IMR-90 (cell line): ENCODE results near the gene PLCH2. TPM values are rescaled to one million over a fixed set of nuclear protein-coding genes. Genes with fewer than 3 reads are reported as not detected.

Experiments used
- ATAC-seq: fragments of 200-7000 bp; cut with Tn5 transposase; 2 replicates; pipeline ENCODE4 v1.9.1; 2020; ENCODE audit warnings: low read depth, mild to moderate bottlenecking, moderate library complexity
- BruUV-seq: library from RNA; stranded (reverse); fragments of 400-500 nt; replicated peaks from 2 replicates; lab custom pipeline; 2021; lab: Mats Ljungman, UMichigan
- CTCF ChIA-PET: fragments of 300-600 bp; formaldehyde crosslinking; extraction: SDS; loops from one replicate; lab custom pipeline; 2021; ENCODE audit warnings: antibody characterized with exemption; lab: Yijun Ruan, JAX
- POLR2A ChIA-PET: fragments of 300-600 bp; sonication (Branson Sonifier 250); formaldehyde crosslinking; loops from one replicate; lab custom pipeline; 2022; ENCODE audit warnings: antibody characterized with exemption; ENCODE audit not compliant: unreplicated experiment; lab: Charles Lee
- DNase-seq: peaks from one replicate; pipeline ENCODE4 v3.0.0; 2013
- H2AFZ ChIP-seq: replicated peaks from 2 replicates; pipeline ENCODE3; 2013; ENCODE audit warnings: low read length, mild to moderate bottlenecking; ENCODE audit not compliant: poor library complexity
- H2AK5ac ChIP-seq: 2 replicates; pipeline ENCODE4 v1.6.1; 2013; ENCODE audit warnings: low read depth, low read length, inconsistent platforms
- H2AK9ac ChIP-seq: replicated peaks from 2 replicates; pipeline ENCODE3; 2013; ENCODE audit warnings: mild to moderate bottlenecking, low read depth, low read length, moderate library complexity; ENCODE audit not compliant: poor library complexity
- H2BK120ac ChIP-seq: 2 replicates; pipeline ENCODE4 v1.6.1; 2013; ENCODE audit warnings: low read depth, low read length, inconsistent platforms
- H2BK15ac ChIP-seq: 3 replicates; pipeline ENCODE4 v1.6.1; 2013; ENCODE audit warnings: low read depth, low read length, inconsistent platforms
- H2BK20ac ChIP-seq: 2 replicates; pipeline ENCODE4 v1.6.1; 2013; ENCODE audit warnings: low read depth, mild to moderate bottlenecking, inconsistent platforms, low read length, moderate library complexity
- H2BK5ac ChIP-seq: 2 replicates; pipeline ENCODE4 v1.6.1; 2013; ENCODE audit warnings: mild to moderate bottlenecking, low read depth, low read length, inconsistent platforms; ENCODE audit not compliant: poor library complexity, severe bottlenecking
- H3K14ac ChIP-seq: replicated peaks from 2 replicates; pipeline ENCODE4 v1.6.1; 2013; ENCODE audit warnings: low read depth, low read length, inconsistent platforms
- H3K18ac ChIP-seq: 2 replicates; pipeline ENCODE4 v1.6.1; 2013; ENCODE audit warnings: low read depth, low read length, control low read depth
- H3K23ac ChIP-seq: 2 replicates; pipeline ENCODE4 v1.6.1; 2013; ENCODE audit warnings: low read depth, low read length, inconsistent platforms
- H3K27ac ChIP-seq: 2 replicates; pipeline ENCODE4 v1.5.1; 2013; ENCODE audit warnings: mild to moderate bottlenecking, control low read depth, low read length; ENCODE audit not compliant: insufficient read depth
- H3K27me3 ChIP-seq: 2 replicates; pipeline ENCODE4 v1.6.1; 2013; ENCODE audit warnings: low read length; ENCODE audit not compliant: control insufficient read depth, insufficient read depth
- H3K36me3 ChIP-seq: 2 replicates; pipeline ENCODE4 v1.6.1; 2013; ENCODE audit warnings: low read length, mixed read lengths; ENCODE audit not compliant: control insufficient read depth, insufficient read depth
- H3K4ac ChIP-seq: 2 replicates; pipeline ENCODE4 v1.6.1; 2013; ENCODE audit warnings: low read depth, low read length, inconsistent platforms
- H3K4me1 ChIP-seq: 2 replicates; pipeline ENCODE4 v1.6.1; 2013; ENCODE audit warnings: low read length, mixed read lengths; ENCODE audit not compliant: control insufficient read depth, insufficient read depth
- H3K4me2 ChIP-seq: 2 replicates; pipeline ENCODE4 v1.6.1; 2013; ENCODE audit warnings: low read depth, mild to moderate bottlenecking, control low read depth, low read length, moderate library complexity
- H3K4me3 ChIP-seq: 2 replicates; pipeline ENCODE4 v1.5.1; 2013; ENCODE audit warnings: low read depth, mild to moderate bottlenecking, control low read depth, low read length, moderate library complexity; ENCODE audit not compliant: insufficient read depth
- H3K56ac ChIP-seq: 2 replicates; pipeline ENCODE4 v1.6.1; 2013; ENCODE audit warnings: low read length, inconsistent platforms; ENCODE audit not compliant: insufficient read depth; ENCODE audit errors: extremely low read depth
- H3K79me1 ChIP-seq, 2 experiments: 2 replicates each; pipeline ENCODE4 v1.6.1; 2013; ENCODE audit warnings: low read length in 2 of 2, inconsistent platforms in 1 of 2, low read depth in 1 of 2
- H3K9ac ChIP-seq: 2 replicates; pipeline ENCODE4 v1.6.1; 2013; ENCODE audit warnings: low read depth, low read length, control low read depth
- H3K9me1 ChIP-seq: 2 replicates; pipeline ENCODE4 v1.6.1; 2013; ENCODE audit warnings: low read length, inconsistent platforms; ENCODE audit not compliant: insufficient read depth
- H3K9me3 ChIP-seq: 2 replicates; pipeline ENCODE4 v1.6.1; 2013; ENCODE audit warnings: low read length; ENCODE audit not compliant: control insufficient read depth, insufficient read depth
- H4K20me1 ChIP-seq: 2 replicates; pipeline ENCODE4 v1.6.1; 2013; ENCODE audit warnings: low read length, inconsistent platforms; ENCODE audit not compliant: insufficient read depth
- H4K5ac ChIP-seq: 2 replicates; pipeline ENCODE4 v1.6.1; 2013; ENCODE audit warnings: mild to moderate bottlenecking, low read depth, low read length, control low read depth
- H4K8ac ChIP-seq, 2 experiments: 2 replicates each; pipeline ENCODE4 v1.6.1; 2013; ENCODE audit warnings: low read depth in 2 of 2, low read length in 2 of 2, control low read depth in 1 of 2, inconsistent platforms in 1 of 2
- H4K91ac ChIP-seq: 2 replicates; pipeline ENCODE4 v1.6.1; 2013; ENCODE audit warnings: low read depth, low read length, inconsistent platforms; ENCODE audit not compliant: insufficient read depth
- BHLHE40 ChIP-seq: fragments of 150-350 bp; IDR thresholded peaks from 2 replicates; pipeline ENCODE4 v1.6.1; 2016; ENCODE audit warnings: mild to moderate bottlenecking, low read depth, low read length
- CHD1 ChIP-seq: IDR thresholded peaks from 2 replicates; pipeline ENCODE4 v1.6.1; 2012; ENCODE audit warnings: low read depth, low read length, improper control_type of control experiment
- CTCF ChIP-seq: conservative IDR thresholded peaks from 2 replicates; pipeline ENCODE4 v1.5.1; 2012; ENCODE audit warnings: mild to moderate bottlenecking, low read depth, low read length, improper control_type of control experiment
- ELK1 ChIP-seq: fragments of 150-350 bp; IDR thresholded peaks from 2 replicates; pipeline ENCODE4 v1.6.1; 2016; ENCODE audit warnings: low read depth, mild to moderate bottlenecking, low read length, moderate library complexity, borderline replicate concordance
- FOS ChIP-seq: fragments of 150-350 bp; IDR thresholded peaks from 2 replicates; pipeline ENCODE4 v1.6.1; 2016; ENCODE audit warnings: low read depth, low read length
- MAZ ChIP-seq: IDR thresholded peaks from 2 replicates; pipeline ENCODE4 v1.6.1; 2012; ENCODE audit warnings: low read depth, mild to moderate bottlenecking, low read length, improper control_type of control experiment, moderate library complexity, borderline replicate concordance
- NFE2L2 ChIP-seq: fragments of 150-350 bp; IDR thresholded peaks from 2 replicates; pipeline ENCODE4 v1.6.1; 2016; ENCODE audit warnings: low read depth, mild to moderate bottlenecking, low read length
- POLR2A ChIP-seq: IDR thresholded peaks from 2 replicates; pipeline ENCODE4 v1.6.1; 2012; ENCODE audit warnings: mild to moderate bottlenecking, low read depth, low read length
- RCOR1 ChIP-seq: IDR thresholded peaks from 2 replicates; pipeline ENCODE4 v1.6.1; 2012; ENCODE audit warnings: mild to moderate bottlenecking, low read length, improper control_type of control experiment; ENCODE audit not compliant: insufficient replicate concordance
- RFX5 ChIP-seq: IDR thresholded peaks from 2 replicates; pipeline ENCODE4 v1.8.0; 2012; ENCODE audit warnings: low read depth, mild to moderate bottlenecking, low read length, moderate library complexity
- SMC3 ChIP-seq: fragments of 150-350 bp; IDR thresholded peaks from 2 replicates; pipeline ENCODE4 v1.6.1; 2016; ENCODE audit warnings: low read depth, mild to moderate bottlenecking, antibody characterized with exemption, low read length, moderate library complexity
- USF2 ChIP-seq: fragments of 150-350 bp; IDR thresholded peaks from 2 replicates; pipeline ENCODE4 v1.6.1; 2017; ENCODE audit warnings: mild to moderate bottlenecking, antibody characterized with exemption, low read length, low read depth
- WGBS, 2 experiments: methylation state at CpG; one replicate each; pipeline versions ENCODE4 v1.1.5 to v1.1.7; 2013; ENCODE audit warnings: missing lambda C conversion rate in 2 of 2; ENCODE audit not compliant: insufficient read length in 1 of 2; ENCODE audit errors: extremely low coverage in 2 of 2; 5-methylcytosine and 5-hydroxymethylcytosine counted together
- dilution Hi-C: fragments of 300-500 bp; cut with HindIII; formaldehyde crosslinking; loops from one replicate; pipeline ENCODE4 v1.14.3; 2018; ENCODE audit warnings: low sequenced_read_pairs; ENCODE audit not compliant: unreplicated experiment
- in situ Hi-C: fragments of 300-500 bp; cut with MboI; formaldehyde crosslinking; loops from 3 replicates; pipeline ENCODE4 v1.14.3; 2019; ENCODE audit warnings: low sequenced_read_pairs, inconsistent platforms, mixed read lengths
- intact Hi-C: fragments of 100-400 bp; cut with micrococcal nuclease; formaldehyde crosslinking; loops from 2 replicates; pipeline ENCODE4 v1.10.0; 2022
- polyA plus RNA-seq, 3 experiments: library from polyadenylated mRNA; depleted of rRNA; stranded (reverse); fragments of >200 nt; gene quantifications; 2 replicates each; pipeline ENCODE4 v1.2.3, GENCODE V29; 2012; ENCODE audit warnings: low replicate concordance in 1 of 3
- total RNA-seq: library from RNA; depleted of rRNA; stranded (reverse); fragments of >200 nt; gene quantifications from 2 replicates; pipeline ENCODE4 v1.2.3, GENCODE V29; 2012

PLCH2 gene
- total and polyA plus RNA-seq, 2 of the 4 experiments (the other 2 are of a cell fraction), result 0.18 to 1.9 TPM

GRCh38 chr1:2470290-2471158 lies 5.6 kb upstream of the PLCH2 start (continued):
- no peak for TF ChIP-seq RFX5
- no peak for TF ChIP-seq FOS

- no peak overlapping the region for H2BK20ac ChIP-seq
- H3K14ac ChIP-seq, result no peak overlapping the region
- no peaks in the 10 kb centered on the region for H3K36me3 ChIP-seq
- WGBS, 2 experiments, result 78% methylated on average over 5 of the region's 7 CpGs; no CpG with 5 or more reads in 1 of the 2 experiments
- H3K56ac ChIP-seq, result no peak overlapping the region
- H2BK15ac ChIP-seq, result no peak overlapping the region
- H3K27ac ChIP-seq, result no peak overlapping the region
- H3K9me1 ChIP-seq, result no peaks in the 10 kb centered on the region
- H4K5ac ChIP-seq, result no peak overlapping the region
- ATAC-seq (no peak), DNase-seq (no peak)
- H3K4me3 ChIP-seq, result no peak overlapping the region
- H3K9ac ChIP-seq, result no peak overlapping the region
- H2AK9ac ChIP-seq, result no peak overlapping the region
- peaks cover 36% of the 10 kb centered on the region; the same call in 1 of the 2 replicates for H3K27me3 ChIP-seq
- H3K23ac ChIP-seq, result no peak overlapping the region
- ChIA-PET CTCF (interaction anchor here (1.3 kb wide), 1 partner anchor 10 kb away, joined by 3 read pairs; no protein-coding TSS in a partner anchor), POLR2A (no interaction called here)
- H3K79me1 ChIP-seq, result no peaks in the 10 kb centered on the region
- no peak overlapping the region for H2AK5ac ChIP-seq
- intact Hi-C loops (no loop called here), in situ Hi-C loops (no loop called here), dilution Hi-C loops (no loop called here)
- no peak overlapping the region for H3K4me2 ChIP-seq
- H3K4ac ChIP-seq, result no peak overlapping the region
- H4K91ac ChIP-seq, result no peak overlapping the region
- no peaks in the 10 kb centered on the region for H4K20me1 ChIP-seq
- H2BK5ac ChIP-seq, result no peak overlapping the region
- no peak overlapping the region for H3K18ac ChIP-seq
- H3K4me1 ChIP-seq, result no peaks in the 10 kb centered on the region
- H4K8ac ChIP-seq, result no peak overlapping the region
- no peak overlapping the region for H2AFZ ChIP-seq
- H3K9me3 ChIP-seq, result no peaks in the 10 kb centered on the region
- no TSS peak for BruUV-seq
- H2BK120ac ChIP-seq, result no peak overlapping the region
- TF ChIP-seq MAZ (no peak), USF2 (no peak), RCOR1 (no peak), BHLHE40 (no peak), POLR2A (no peak), RFX5 (no peak), FOS (no peak), ELK1 (no peak), CTCF (no peak), SMC3 (no peak), NFE2L2 (no peak), CHD1 (no peak)
These were observed 5.0 kb upstream of the PLCH2 start for GRCh38 chr1:2471159-2471471.
